ENCODE measurements around the gene SP6.

The SP6 gene

GRCh38 chr17:47808036-47808829, 42.7 kb downstream of the SP6 start:
- no peaks in the 10 kb centered on the region for H4K20me1 ChIP-seq (ENCODE audit: low read depth, low read length)
- H3K27ac ChIP-seq (ENCODE audit: low read depth, low read length), result no peak overlapping the region
- H3K27me3 ChIP-seq (ENCODE audit: low read length), result no peaks in the 10 kb centered on the region
- no peak overlapping the region for H3K4me3 ChIP-seq (ENCODE audit: insufficient read depth, low read length, poor library complexity, severe bottlenecking)
- H3K9me2 ChIP-seq (replicated peaks; ENCODE audit: insufficient read depth, low read length), result no peaks in the 10 kb centered on the region
- H3K9me3 ChIP-seq (ENCODE audit: insufficient read depth, low read length), result no peaks in the 10 kb centered on the region
- no peaks in the 10 kb centered on the region for H3K79me2 ChIP-seq (ENCODE audit: insufficient read depth, low read length)
- H3K9ac ChIP-seq (ENCODE audit: low read length), result no peak overlapping the region
- H3K36me3 ChIP-seq (ENCODE audit: low read length), result no peaks in the 10 kb centered on the region
- no peak overlapping the region for H2AFZ ChIP-seq (ENCODE audit: low read depth, low read length, severe bottlenecking)
- no peak for TF ChIP-seq CTCF (IDR thresholded peaks at IDR 0.05; ENCODE audit: insufficient read depth, low read length, poor library complexity, severe bottlenecking)
- TF ChIP-seq EZH2phosphoT487 (conservative IDR thresholded peaks at IDR 0.05; ENCODE audit: low read length), result no peak
- no peak overlapping the region for H3K4me2 ChIP-seq (ENCODE audit: low read depth, low read length, poor library complexity, severe bottlenecking)
- no peaks in the 10 kb centered on the region for H3F3A ChIP-seq (ENCODE audit: insufficient read depth)

- no peaks in the 10 kb centered on the region for H3K9me2 ChIP-seq (replicated peaks; ENCODE audit: insufficient read depth, low read length)
- H3K27me3 ChIP-seq (ENCODE audit: low read length), result no peaks in the 10 kb centered on the region
- H3F3A ChIP-seq (ENCODE audit: insufficient read depth), result no peaks in the 10 kb centered on the region
- no peaks in the 10 kb centered on the region for H3K36me3 ChIP-seq (ENCODE audit: low read length)
- H2AFZ ChIP-seq (ENCODE audit: low read depth, low read length, severe bottlenecking), result no peak overlapping the region
- H3K4me3 ChIP-seq (ENCODE audit: insufficient read depth, low read length, poor library complexity, severe bottlenecking), result no peak overlapping the region
- no peak overlapping the region for H3K9ac ChIP-seq (ENCODE audit: low read length)
- H3K27ac ChIP-seq (ENCODE audit: low read depth, low read length), result no peak overlapping the region
- no peaks in the 10 kb centered on the region for H3K79me2 ChIP-seq (ENCODE audit: insufficient read depth, low read length)
- H3K4me2 ChIP-seq (ENCODE audit: low read depth, low read length, poor library complexity, severe bottlenecking), result no peak overlapping the region
- no peaks in the 10 kb centered on the region for H4K20me1 ChIP-seq (ENCODE audit: low read depth, low read length)
- H3K9me3 ChIP-seq (ENCODE audit: insufficient read depth, low read length), result no peaks in the 10 kb centered on the region
- TF ChIP-seq EZH2phosphoT487 (conservative IDR thresholded peaks at IDR 0.05; ENCODE audit: low read length) (no peak), CTCF (IDR thresholded peaks at IDR 0.05; ENCODE audit: insufficient read depth, low read length, poor library complexity, severe bottlenecking) (no peak)
Measured at GRCh38 chr17:47807421-47807820, 43.5 kb downstream of the SP6 start.

GRCh38 chr17:47806913-47807255, 44.1 kb downstream of the SP6 start:
- Histone ChIP-seq H3K4me3 (ENCODE audit: insufficient read depth, low read length, poor library complexity, severe bottlenecking) (no peak overlapping the region), H3K27ac (ENCODE audit: low read depth, low read length) (no peak overlapping the region), H3K27me3 (ENCODE audit: low read length) (no peaks in the 10 kb centered on the region), H2AFZ (ENCODE audit: low read depth, low read length, severe bottlenecking) (no peak overlapping the region), H3K9ac (ENCODE audit: low read length) (no peak overlapping the region), H4K20me1 (ENCODE audit: low read depth, low read length) (no peaks in the 10 kb centered on the region), H3K4me2 (ENCODE audit: low read depth, low read length, poor library complexity, severe bottlenecking) (no peak overlapping the region), H3K79me2 (ENCODE audit: insufficient read depth, low read length) (no peaks in the 10 kb centered on the region), H3K36me3 (ENCODE audit: low read length) (no peaks in the 10 kb centered on the region), H3K9me3 (ENCODE audit: insufficient read depth, low read length) (no peaks in the 10 kb centered on the region), H3K9me2 (replicated peaks; ENCODE audit: insufficient read depth, low read length) (no peaks in the 10 kb centered on the region), H3F3A (ENCODE audit: insufficient read depth) (no peaks in the 10 kb centered on the region)
- TF ChIP-seq EZH2phosphoT487 (conservative IDR thresholded peaks at IDR 0.05; ENCODE audit: low read length), result no peak
- TF ChIP-seq CTCF (IDR thresholded peaks at IDR 0.05; ENCODE audit: insufficient read depth, low read length, poor library complexity, severe bottlenecking), result no peak
